HG02970 (cell line): Measurements from ENCODE around the gene VDR.

Experiments
- ATAC-seq: cut with Tn5 transposase; IDR thresholded peaks from one replicate; pipeline ENCODE4 v1.9.1; 2021; ENCODE audit warnings: mild to moderate bottlenecking, moderate library complexity, moderate number of reproducible peaks; ENCODE audit not compliant: unreplicated experiment, low FRiP score

Gene VDR

GRCh38 chr12:47834199-47834903 is 70.4 kb downstream of the VDR start:
- no peak for ATAC-seq

DNA sequence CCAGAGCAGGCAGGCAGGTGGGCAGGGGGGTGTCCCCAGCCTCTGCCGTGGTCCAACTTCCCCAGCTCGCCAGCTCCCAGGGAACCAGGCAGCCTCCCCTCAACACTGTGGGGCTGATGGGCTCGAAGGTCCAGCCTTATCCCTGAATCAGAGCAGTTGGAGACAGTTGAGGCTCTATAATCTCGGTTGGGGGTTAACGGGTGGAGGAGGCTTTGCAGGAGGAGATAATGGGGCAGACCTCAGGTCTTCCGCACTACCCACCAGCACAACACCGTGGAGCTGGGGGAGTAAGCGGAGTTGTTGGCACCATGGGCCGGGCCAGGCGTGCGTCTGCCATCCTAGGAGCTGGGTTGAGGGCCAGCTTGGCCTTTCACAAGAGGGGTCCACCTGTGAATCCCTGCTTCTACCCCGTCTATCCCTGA is 71.2 kb downstream of the VDR start:
- ATAC-seq: no peak

- ATAC-seq: no peak
Observed at GRCh38 chr12:47832263-47832933, 72.4 kb downstream of the VDR start.

- ATAC-seq: no peak
Observed at GRCh38 chr12:47829584-47829983, 75.2 kb downstream of the VDR start.

DNA sequence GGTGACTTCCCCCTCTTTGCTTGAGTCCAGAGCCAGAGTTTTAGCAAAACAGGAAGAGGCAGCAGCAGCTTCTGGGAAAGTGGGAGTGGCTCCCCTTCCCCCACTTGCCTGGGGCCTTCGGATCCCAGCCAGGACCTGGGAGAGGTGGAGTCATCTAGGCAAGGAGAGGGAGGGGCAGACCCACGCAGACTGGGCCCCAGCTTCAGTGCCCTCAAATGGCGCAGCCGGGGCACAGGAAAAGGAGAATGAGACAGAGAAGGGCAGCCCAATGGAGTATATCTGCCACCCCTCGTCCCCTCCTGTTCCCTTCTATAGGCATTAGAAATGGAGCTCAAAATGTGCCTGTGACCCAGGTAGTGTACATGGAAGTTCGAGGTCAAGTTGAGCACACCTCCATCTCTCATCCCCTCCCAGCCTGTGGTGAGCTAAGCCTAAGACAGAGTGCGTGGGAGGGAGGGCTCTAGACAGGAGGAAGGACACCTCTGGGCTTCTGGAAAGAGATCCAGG is 75.8 kb downstream of the VDR start:
- ATAC-seq: no peak

DNA sequence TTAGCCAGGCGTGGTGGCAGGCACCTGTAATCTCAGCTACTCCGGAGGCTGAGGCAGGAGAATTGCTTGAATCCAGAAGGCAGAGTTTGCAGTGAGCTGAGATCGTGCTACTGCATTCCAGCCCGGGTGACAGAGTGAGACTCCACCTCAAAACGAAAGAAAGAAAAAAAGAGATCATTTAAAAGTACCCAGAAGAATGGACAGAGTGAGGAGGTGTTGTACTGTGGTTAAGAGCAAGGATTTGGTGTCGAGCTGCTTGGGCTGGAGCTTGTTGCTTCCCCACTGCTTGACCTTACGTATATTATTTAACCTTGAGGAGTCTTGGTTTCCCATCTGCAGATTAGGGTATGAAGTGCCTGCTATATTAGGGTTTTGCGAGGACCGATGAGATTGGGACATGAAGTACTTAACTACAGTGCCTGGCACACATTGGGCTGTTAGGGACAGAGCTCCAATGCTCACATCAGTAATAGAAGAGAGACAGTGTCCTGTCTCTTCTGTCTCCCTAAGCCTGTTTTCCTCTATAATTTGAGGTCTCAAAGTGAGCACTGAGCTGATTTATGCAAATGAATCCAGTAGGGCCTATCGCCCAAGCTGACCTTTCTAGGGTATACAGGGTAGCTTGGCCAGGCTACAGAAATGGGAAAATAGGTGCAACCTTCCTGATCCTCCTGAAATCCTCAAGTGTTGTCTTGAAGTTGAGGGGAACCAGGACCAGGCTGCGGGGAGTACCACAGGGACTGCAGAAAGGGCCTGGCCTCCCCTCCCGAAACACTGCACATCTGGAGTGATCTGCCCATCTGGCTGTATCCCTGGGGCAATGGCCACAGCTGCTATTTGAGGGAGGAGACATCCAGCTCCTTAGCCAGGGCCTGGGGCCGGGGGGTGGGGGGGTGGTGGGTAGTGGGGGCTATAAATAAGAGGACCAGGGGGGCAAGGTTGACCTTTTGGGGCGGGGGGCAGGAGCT is 76.5 kb downstream of the VDR start:
- ATAC-seq: no peak

DNA sequence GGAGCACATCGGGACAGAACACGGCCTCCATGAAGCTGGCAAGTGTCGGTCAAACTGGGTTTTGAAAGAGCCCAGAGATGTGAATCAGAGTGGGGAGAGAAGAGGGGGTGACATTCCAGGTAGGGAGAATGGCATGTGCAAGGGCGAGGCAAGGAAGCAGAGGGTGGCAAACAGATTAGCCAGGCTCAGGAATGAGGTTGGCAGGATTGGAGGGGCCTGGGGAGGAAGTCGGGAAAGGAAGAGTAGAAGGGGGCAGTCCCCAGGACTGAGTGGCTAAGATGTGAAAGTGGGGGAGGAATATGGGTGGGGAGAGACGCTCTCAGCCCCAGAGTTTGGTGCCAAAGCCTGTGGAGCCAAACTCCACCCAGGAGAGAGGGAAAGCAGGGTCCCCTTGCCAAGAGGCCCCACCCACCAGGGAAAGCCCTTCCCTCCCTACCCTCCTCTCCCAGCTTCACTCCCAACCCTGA is 79.6 kb downstream of the VDR start:
- ATAC-seq: no peak

DNA sequence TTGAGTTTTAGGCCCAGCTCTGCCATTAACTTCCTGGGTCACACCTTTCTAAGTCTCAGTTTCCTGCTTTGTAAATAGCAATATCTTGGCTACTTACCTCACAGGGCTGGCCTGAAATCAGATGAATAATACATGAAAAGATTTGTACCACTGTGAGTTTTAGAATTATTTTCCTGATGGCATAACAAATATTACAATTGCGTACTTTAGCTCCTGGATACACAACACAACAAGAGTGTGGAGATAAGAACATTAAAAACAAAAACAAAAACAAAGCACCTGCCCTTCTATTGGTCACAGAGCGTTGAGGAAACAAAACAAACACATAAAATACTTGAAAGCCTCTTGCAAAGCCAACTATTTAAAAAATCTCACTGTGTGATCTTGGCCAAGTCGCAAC is 80.2 kb downstream of the VDR start:
- no peak for ATAC-seq

DNA sequence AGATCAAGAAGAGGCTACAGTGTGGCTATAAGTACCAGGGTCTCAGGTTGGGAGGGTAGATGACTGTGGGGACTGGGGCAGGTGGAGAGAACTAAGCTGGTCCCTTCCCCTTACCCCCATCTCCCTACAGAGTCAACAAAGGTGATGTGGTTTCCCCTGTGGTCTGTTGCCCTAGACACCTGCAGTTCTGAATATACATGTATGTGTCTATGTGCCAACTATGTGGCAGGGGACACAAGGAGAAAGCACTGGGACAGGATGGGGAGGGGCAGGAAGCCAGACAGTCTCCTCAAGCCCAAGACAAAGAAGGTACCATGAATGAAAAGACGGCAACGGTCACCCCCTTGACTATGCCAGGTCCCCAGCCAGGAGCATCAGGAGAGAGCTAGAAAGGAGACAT is 80.6 kb downstream of the VDR start:
- ATAC-seq: no peak

DNA sequence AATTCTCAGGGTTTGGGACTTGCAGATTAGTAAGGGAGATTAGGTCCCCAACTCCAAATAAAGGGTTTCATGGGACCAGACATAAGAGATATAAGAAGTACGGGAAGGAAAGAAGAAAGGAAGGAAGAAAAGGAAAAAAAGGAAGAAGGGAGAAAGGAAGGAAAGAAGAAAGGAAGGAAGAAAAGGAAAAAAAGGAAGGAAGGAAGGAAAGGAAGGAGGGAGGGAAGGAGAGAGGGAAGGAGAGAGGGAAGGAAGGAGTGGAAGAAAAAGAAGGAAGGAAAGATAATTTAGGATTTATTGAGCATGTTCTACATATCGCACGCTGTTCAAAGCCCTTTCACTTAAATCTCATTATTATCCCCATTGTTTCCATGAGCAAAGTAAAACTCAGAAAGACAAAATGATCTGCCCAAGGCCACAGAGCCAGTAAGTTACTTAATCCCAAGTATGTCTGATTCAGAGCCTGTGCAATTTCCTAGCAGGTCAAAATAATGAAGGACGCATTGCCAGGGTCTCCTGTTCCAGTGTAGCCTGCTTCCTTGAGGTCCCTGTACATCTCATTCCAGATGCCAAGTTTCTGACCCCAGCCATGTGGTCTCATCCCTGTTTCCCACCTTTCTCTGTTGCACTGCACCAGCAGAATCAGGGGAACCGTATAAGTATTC is 81.2 kb downstream of the VDR start:
- no peak for ATAC-seq

- ATAC-seq: no peak
Observed at GRCh38 chr12:47822863-47823262, 81.9 kb downstream of the VDR start.

- ATAC-seq: no peak
Observed at GRCh38 chr12:47822401-47822800, 82.4 kb downstream of the VDR start.

- no peak for ATAC-seq
Observed at GRCh38 chr12:47821346-47821706, 83.5 kb downstream of the VDR start.

- no peak for ATAC-seq
Observed at GRCh38 chr12:47820631-47821345, 84.0 kb downstream of the VDR start.

DNA sequence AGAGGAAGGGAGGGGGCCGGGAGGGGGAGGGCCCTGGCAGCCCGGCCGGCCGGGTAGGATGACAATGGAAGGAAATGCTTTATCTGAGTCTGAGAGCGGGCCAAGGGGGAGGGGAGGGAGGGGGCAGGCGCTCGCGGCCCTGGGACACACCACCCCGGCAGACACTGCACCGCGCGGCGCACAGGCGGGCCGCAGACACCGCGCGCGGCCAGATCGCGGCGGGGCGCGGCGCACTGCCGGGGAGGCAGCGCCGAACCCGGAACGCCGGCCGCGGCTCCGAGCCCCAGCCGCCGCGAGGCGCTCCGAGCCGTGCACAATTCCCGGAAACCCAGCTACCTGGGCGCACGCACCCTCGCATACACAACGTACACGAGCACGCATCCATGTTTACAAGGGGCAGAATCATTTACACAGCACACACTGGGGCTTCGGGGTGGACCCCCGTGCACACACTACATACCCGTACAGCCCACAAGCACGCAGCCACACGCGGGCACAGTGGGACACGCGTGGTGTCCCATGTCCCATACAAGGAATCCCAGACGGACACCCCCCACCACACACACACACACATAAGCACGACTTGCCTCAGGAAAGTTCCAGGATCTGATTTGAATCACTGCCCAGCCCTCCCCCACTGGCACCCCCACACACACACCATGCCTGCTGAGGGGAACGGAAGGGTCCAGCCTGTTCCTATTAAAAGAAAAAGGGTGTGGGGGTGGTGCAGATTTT is 84.7 kb downstream of the VDR start, which contains the start of gene HDAC7:
HDAC7 (minus strand) TSS at position 8 of the 735 bp plus-strand sequence. CDS start 118 bp downstream, outside the sequence.
- ATAC-seq: no peak

DNA sequence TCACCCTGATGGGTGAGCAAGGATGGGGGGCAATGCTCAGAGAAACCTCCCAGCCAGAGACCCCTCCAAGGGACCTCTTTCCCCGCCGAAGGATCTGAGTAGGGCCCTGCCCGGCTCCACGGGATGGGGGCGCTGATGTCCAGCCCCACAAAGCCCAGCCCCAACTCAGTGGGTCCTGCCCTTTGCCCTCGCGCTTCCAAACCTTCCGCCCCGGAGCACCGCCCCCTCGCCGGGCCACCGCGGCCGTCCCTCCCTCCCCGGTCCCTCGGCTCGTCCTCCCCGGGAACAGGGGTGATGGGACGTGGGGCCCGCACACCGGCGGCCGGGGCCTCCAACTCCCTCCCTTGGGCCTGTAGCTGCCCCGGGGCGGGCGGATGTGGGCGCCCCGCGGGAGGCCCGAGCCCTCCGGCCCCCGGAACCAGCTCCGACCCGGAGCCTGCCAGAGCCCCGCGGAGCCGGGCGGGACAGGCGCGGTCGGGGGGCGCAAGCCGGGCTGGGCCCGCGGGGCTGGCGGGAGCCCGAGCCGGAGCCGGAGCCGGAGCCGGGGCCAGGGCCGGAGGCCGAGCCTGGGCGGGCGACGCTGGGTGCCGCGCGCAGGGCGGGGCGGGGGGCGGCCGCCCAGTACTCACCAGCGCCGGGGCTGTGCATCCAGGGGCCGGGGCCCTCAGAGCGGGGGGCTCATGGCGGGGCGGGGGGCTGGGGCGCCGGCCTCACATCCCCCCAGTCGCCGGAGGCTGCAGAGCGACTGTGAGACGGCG is 85.5 kb downstream of the VDR start:
- no peak for ATAC-seq

GRCh38 chr12:47818467-47819137 is 86.2 kb downstream of the VDR start:
- ATAC-seq: no peak

- ATAC-seq: no peak
Observed at GRCh38 chr12:47818007-47818376, 86.8 kb downstream of the VDR start.
